PC-9 (cell line): Measurements from ENCODE around the gene ZNF420. TPM values are rescaled to one million over a fixed set of nuclear protein-coding genes. Genes with fewer than 3 reads are reported as not detected.

ENCODE experiments used
- Bru-seq: library from RNA; stranded (reverse); fragments of 400-500 nt; gene quantifications from one replicate; lab custom pipeline; 2021; lab: Mats Ljungman, UMichigan
- BruChase-seq, 2 experiments: library from RNA; stranded (reverse); fragments of 400-500 nt; gene quantifications; one replicate each; lab custom pipeline; 2021; lab: Mats Ljungman, UMichigan
- BruUV-seq: library from RNA; stranded (reverse); fragments of 400-500 nt; replicated peaks from 2 replicates; lab custom pipeline; 2021; lab: Mats Ljungman, UMichigan
- CTCF ChIA-PET: fragments of 300-600 bp; sonication (Branson Sonifier 250); formaldehyde crosslinking; loops from one replicate; lab custom pipeline; 2022; ENCODE audit warnings: antibody characterized with exemption; lab: Charles Lee
- POLR2A ChIA-PET: fragments of 300-600 bp; sonication (Branson Sonifier 250); formaldehyde crosslinking; loops from one replicate; lab custom pipeline; 2022; ENCODE audit warnings: antibody characterized with exemption; ENCODE audit not compliant: unreplicated experiment; lab: Charles Lee
- DNase-seq, 2 experiments: peaks; one replicate each; pipeline versions ENCODE4 v3.0.0 to v3.0.0-alpha.2; 2015 to 2022; ENCODE audit warnings: mixed read lengths in 1 of 2
- H2AFZ ChIP-seq: fragments of 200-600 bp; sonication (generic); 2 replicates; pipeline ENCODE4 v1.8.1; 2017; ENCODE audit warnings: antibody characterized with exemption
- H3F3A ChIP-seq: fragments of 200-600 bp; sonication (generic); 2 replicates; pipeline ENCODE4 v1.8.1; 2017; ENCODE audit warnings: antibody characterized with exemption, mild to moderate bottlenecking, low read depth; ENCODE audit not compliant: insufficient read depth
- H3K27ac ChIP-seq: fragments of 200-600 bp; sonication (generic); 2 replicates; pipeline ENCODE4 v1.6.1; 2016; ENCODE audit warnings: mixed run types
- H3K27me3 ChIP-seq: fragments of 200-600 bp; sonication (generic); 2 replicates; pipeline ENCODE4 v1.6.1; 2016; ENCODE audit warnings: low read depth, mixed run types; ENCODE audit not compliant: insufficient read depth
- H3K36me3 ChIP-seq: fragments of 200-600 bp; sonication (generic); 2 replicates; pipeline ENCODE4 v1.6.1; 2016; ENCODE audit warnings: low read depth, mixed run types
- H3K4me1 ChIP-seq: fragments of 200-600 bp; sonication (generic); replicated peaks from 2 replicates; pipeline ENCODE4 v1.6.1; 2016; ENCODE audit warnings: mixed run types; ENCODE audit not compliant: insufficient read depth
- H3K4me2 ChIP-seq: fragments of 200-600 bp; sonication (generic); 2 replicates; pipeline ENCODE4 v1.6.1; 2017; ENCODE audit warnings: mixed run types
- H3K4me3 ChIP-seq: fragments of 200-600 bp; sonication (generic); 2 replicates; pipeline ENCODE4 v1.6.1; 2016; ENCODE audit warnings: mixed run types
- H3K79me2 ChIP-seq: fragments of 200-600 bp; sonication (generic); 2 replicates; pipeline ENCODE4 v1.6.1; 2017; ENCODE audit warnings: low read depth, mixed run types
- H3K9me2 ChIP-seq: fragments of 200-600 bp; sonication (generic); 2 replicates; pipeline ENCODE4 v1.8.1; 2017; ENCODE audit warnings: mild to moderate bottlenecking; ENCODE audit not compliant: insufficient read depth
- H3K9me3 ChIP-seq: fragments of 200-600 bp; sonication (generic); 2 replicates; pipeline ENCODE4 v1.8.1; 2016; ENCODE audit warnings: low read depth; ENCODE audit not compliant: insufficient read depth
- H4K20me1 ChIP-seq: fragments of 200-600 bp; sonication (generic); 2 replicates; pipeline ENCODE4 v1.8.1; 2017; ENCODE audit not compliant: insufficient read depth
- CTCF ChIP-seq: fragments of 200-600 bp; sonication (generic); conservative IDR thresholded peaks from 2 replicates; pipeline ENCODE4 v1.6.1; 2017; ENCODE audit warnings: mixed run types, antibody characterized with exemption, mild to moderate bottlenecking, moderate library complexity
- EZH2 ChIP-seq: fragments of 200-600 bp; sonication (generic); IDR thresholded peaks from 2 replicates; pipeline ENCODE4 v1.8.0; 2017; ENCODE audit warnings: antibody characterized with exemption, low read depth
- intact Hi-C: fragments of 100-400 bp; cut with micrococcal nuclease; formaldehyde crosslinking; loops from one replicate; pipeline ENCODE4 v1.10.0; 2022; ENCODE audit not compliant: unreplicated experiment
- long read RNA-seq: library from polyadenylated mRNA; stranded (forward); transcript quantifications from one replicate; pipeline ENCODE4 v2.0.0, GENCODE V29; 2022
- total RNA-seq: library from RNA; stranded (reverse); gene quantifications from 2 replicates; pipeline ENCODE4 v1.2.3, GENCODE V29; 2021

ZNF420 gene
- total RNA-seq = 4.7 and 8.7 TPM in 2 replicates
- percentile 60 among the genes with signal in this experiment for Bru-seq, nascent RNA
- percentile 59 among the genes with signal in this experiment for BruChase-seq, experiment 1, labeled RNA remaining after a 2-hour chase
- BruChase-seq, experiment 2, labeled RNA remaining after a 6-hour chase = percentile 47 among the genes with signal in this experiment
- long read RNA-seq, partial matches to known transcripts = 0 of 10 reads
- long read RNA-seq, other reads (novel, unspliced or antisense) = 7 of 10 reads

DNA sequence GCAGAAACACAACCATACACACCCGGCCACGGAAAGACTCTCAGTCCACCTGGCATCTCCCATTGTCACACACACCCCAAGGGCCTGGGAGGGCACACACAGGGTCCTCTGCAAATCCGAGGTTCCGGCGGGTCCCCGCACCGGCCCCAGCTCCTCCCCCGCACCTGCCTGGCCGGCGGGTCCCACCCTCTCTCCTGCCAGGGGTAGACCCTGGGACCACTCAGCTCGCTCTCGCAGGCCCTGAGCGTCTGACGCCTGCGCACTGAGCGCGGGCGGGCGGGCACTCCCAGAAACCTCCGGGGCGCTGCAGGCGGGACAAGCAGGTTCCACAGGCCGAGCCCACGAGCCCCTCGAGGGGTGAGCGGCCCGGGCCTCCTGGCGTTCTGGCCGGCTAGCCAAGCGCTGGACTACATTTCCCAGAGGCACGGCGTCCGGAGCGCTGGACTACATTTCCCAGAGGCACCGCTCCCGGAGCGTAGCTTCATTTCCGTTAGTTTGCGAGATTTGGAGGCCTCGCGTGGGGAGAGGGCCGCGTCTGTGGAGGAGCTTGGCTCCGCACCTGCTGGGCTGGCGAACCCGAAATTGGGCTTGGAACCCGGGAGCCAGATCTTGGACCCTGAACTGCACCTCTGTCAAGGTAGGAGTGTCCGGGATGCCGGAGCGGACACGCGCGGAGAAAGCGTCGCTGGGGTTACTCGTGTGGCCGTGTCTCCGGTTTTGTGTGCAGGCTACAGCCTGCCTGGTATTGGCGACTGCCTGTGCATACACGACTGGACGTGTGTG lies at the start of gene ZNF420:
Gene ZNF420 (plus strand): TSS at position 500 of the 783 bp plus-strand sequence. CDS start 10,686 bp downstream, outside the sequence.
- POLR2A ChIA-PET = interaction anchor here (0.6 to 0.7 kb wide), 4 partner anchors 140 to 864 kb away, joined by 3 to 8 read pairs (median 4); partner anchors contain the start of genes ZNF383, ZNF565 and ZNF570
- Histone ChIP-seq H3K79me2 (peaks cover 26% of the 10 kb centered on the region), H3K27me3 (no peaks in the 10 kb centered on the region), H3K9me3 (peaks cover 19% of the 10 kb centered on the region), H3K36me3 (0 out of 2 replicates have a peak, but pooled peaks cover 6% of the 10 kb centered on the region), H3K4me3 (peak within 1 kb of the TSS; percentile 96), H3K4me2 (peak within 1 kb of the TSS; percentile 94), H3K27ac (peak within 1 kb of the TSS; percentile 27), H2AFZ (peak within 1 kb of the TSS; percentile 99), H3F3A (no peaks in the 10 kb centered on the region), H3K9me2 (no peaks in the 10 kb centered on the region), H4K20me1 (no peaks in the 10 kb centered on the region), H3K4me1 (peaks cover 7% of the 10 kb centered on the region)
- no TSS peak for BruUV-seq
- TF ChIP-seq CTCF (no peak), EZH2 (no peak)
- DNase-seq = peak; percentile 90 to 94
- CTCF ChIA-PET = interaction anchor here (0.6 kb wide), 1 partner anchor 571 kb away, joined by 9 read pairs; no protein-coding TSS in a partner anchor
- intact Hi-C loops = loop anchor here (1.0 to 5.0 kb wide), 4 partner anchors 95 to 389 kb away; partner anchors contain the start of genes ZNF345, ZNF569, ZNF570 and ZNF585A

GRCh38 chr19:37045140-37045539 lies 33.1 kb upstream of the ZNF420 start:
- Histone ChIP-seq H3K79me2 (no peaks in the 10 kb centered on the region), H3K9me2 (no peaks in the 10 kb centered on the region), H3K27me3 (no peaks in the 10 kb centered on the region), H3F3A (no peaks in the 10 kb centered on the region), H3K4me1 (no peaks in the 10 kb centered on the region), H3K36me3 (no peaks in the 10 kb centered on the region), H3K9me3 (0 out of 2 replicates have a peak, but pooled peaks cover 3% of the 10 kb centered on the region), H3K4me3 (no peak overlapping the region), H3K27ac (no peak overlapping the region), H4K20me1 (no peaks in the 10 kb centered on the region), H3K4me2 (no peak overlapping the region), H2AFZ (no peak overlapping the region)
- BruUV-seq = no TSS peak
- TF ChIP-seq CTCF = no peak
- TF ChIP-seq EZH2 = no peak
- no peak for DNase-seq
- intact Hi-C loops = no loop called here
- CTCF ChIA-PET = no interaction called here
- POLR2A ChIA-PET = no interaction called here

DNA sequence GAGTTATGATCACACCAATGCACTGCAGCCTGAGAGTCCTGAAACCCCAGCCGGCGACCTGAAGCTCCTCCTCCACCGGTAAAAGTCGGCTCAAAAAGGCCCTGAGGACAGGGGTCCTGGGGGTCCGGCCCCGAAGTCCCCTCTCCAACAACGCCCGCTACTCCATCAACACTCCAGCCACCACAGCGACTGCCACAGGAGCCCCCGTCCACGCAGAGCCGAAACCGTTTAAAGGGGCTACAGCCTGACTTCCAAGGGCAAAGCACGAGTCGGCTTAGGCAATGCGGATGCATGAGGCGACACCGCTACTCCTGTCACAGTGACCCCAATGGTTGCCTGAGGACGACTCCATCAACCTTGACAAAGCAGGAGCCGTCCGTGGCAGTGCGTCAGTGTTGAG lies 22.9 kb upstream of the ZNF420 start:
- Histone ChIP-seq H3K36me3 (no peaks in the 10 kb centered on the region), H3K79me2 (no peaks in the 10 kb centered on the region), H3K4me3 (no peak overlapping the region), H2AFZ (no peak overlapping the region), H3K4me1 (no peaks in the 10 kb centered on the region), H3K9me3 (peaks cover 4% of the 10 kb centered on the region; the same call in 1 of the 2 replicates), H3K27me3 (peaks cover 24% of the 10 kb centered on the region), H4K20me1 (no peaks in the 10 kb centered on the region), H3K9me2 (no peaks in the 10 kb centered on the region), H3K27ac (no peak overlapping the region), H3K4me2 (no peak overlapping the region), H3F3A (no peaks in the 10 kb centered on the region)
- DNase-seq = no peak
- intact Hi-C loops = no loop called here
- no TSS peak for BruUV-seq
- CTCF ChIA-PET = interaction anchor here (0.5 kb wide), 1 partner anchor 28 kb away, joined by 4 read pairs; no protein-coding TSS in a partner anchor
- TF ChIP-seq CTCF = no peak
- no peak for TF ChIP-seq EZH2
- POLR2A ChIA-PET = no interaction called here
